HepG2 (cell line): ENCODE results near the gene SLC44A4. TPM values are rescaled to one million over a fixed set of nuclear protein-coding genes. Genes with fewer than 3 reads are reported as not detected.

Source experiments
- EHMT2 ChIP-seq: fragments of 200-600 bp; sonication (generic); IDR thresholded peaks from 2 replicates; pipeline ENCODE4 v1.7.0; 2017; ENCODE audit warnings: antibody characterized with exemption, low read depth, low read length, borderline replicate concordance
- HNF4G ChIP-seq, 2 experiments: sonication (generic) in 1 of 2; formaldehyde crosslinking in 1 of 2; IDR thresholded peaks; 2 replicates each; pipeline versions ENCODE4 v1.4.0 to v1.6.1; 2011 to 2020; ENCODE audit warnings: borderline replicate concordance in 2 of 2, low read depth in 2 of 2, mild to moderate bottlenecking in 2 of 2, low read length in 1 of 2, missing genetic modification reagents in 1 of 2, moderate library complexity in 1 of 2
- HNRNPH1 ChIP-seq: fragments of 200-400 bp; formaldehyde crosslinking; optimal IDR thresholded peaks from 2 replicates; pipeline ENCODE3; 2017; ENCODE audit warnings: mild to moderate bottlenecking, low read depth, low read length
- JDP2 ChIP-seq: sonication (generic); formaldehyde crosslinking; IDR thresholded peaks from 2 replicates; pipeline ENCODE4 v1.8.1; 2022; ENCODE audit warnings: missing genetic modification reagents, borderline replicate concordance
- JUN ChIP-seq: sonication (generic); formaldehyde crosslinking; IDR thresholded peaks from 2 replicates; pipeline ENCODE4 v1.4.0; 2020; ENCODE audit warnings: mild to moderate bottlenecking, missing genetic modification reagents
- NFKBIZ ChIP-seq: IDR thresholded peaks from 2 replicates; pipeline ENCODE4 v1.6.1; 2018; ENCODE audit warnings: missing genetic modification reagents, missing compliant biosample characterization
- POLR2AphosphoS5 ChIP-seq: IDR thresholded peaks from 2 replicates; pipeline ENCODE4 v1.6.1; 2012; ENCODE audit warnings: low read depth, low read length
- RNF219 ChIP-seq: sonication (generic); formaldehyde crosslinking; IDR thresholded peaks from 2 replicates; pipeline ENCODE4 v1.5.0; 2020; ENCODE audit warnings: mild to moderate bottlenecking, missing genetic modification reagents
- TERF1 ChIP-seq: sonication (generic); formaldehyde crosslinking; IDR thresholded peaks from 2 replicates; pipeline ENCODE4 v1.8.0; 2022; ENCODE audit warnings: mild to moderate bottlenecking, missing genetic modification reagents, moderate library complexity
- ZFX ChIP-seq: sonication (generic); formaldehyde crosslinking; IDR thresholded peaks from 2 replicates; pipeline ENCODE4 v1.4.0; 2020; ENCODE audit warnings: mild to moderate bottlenecking, low read depth, missing genetic modification reagents, moderate library complexity
- ZNF230 ChIP-seq: sonication (generic); formaldehyde crosslinking; IDR thresholded peaks from 2 replicates; pipeline ENCODE4 v1.4.0; 2020; ENCODE audit warnings: mild to moderate bottlenecking, missing genetic modification reagents
- ZNF496 ChIP-seq: sonication (generic); formaldehyde crosslinking; IDR thresholded peaks from 2 replicates; pipeline ENCODE4 v1.8.1; 2023; ENCODE audit warnings: mild to moderate bottlenecking, moderate library complexity, missing genetic modification reagents; ENCODE audit not compliant: insufficient replicate concordance
- ZNF501 ChIP-seq: sonication (generic); formaldehyde crosslinking; IDR thresholded peaks from 2 replicates; pipeline ENCODE4 v1.5.1; 2020; ENCODE audit warnings: mild to moderate bottlenecking, moderate library complexity, missing genetic modification reagents
- ZNF75D ChIP-seq: sonication (generic); formaldehyde crosslinking; IDR thresholded peaks from 2 replicates; pipeline ENCODE4 v1.8.1; 2023; ENCODE audit warnings: missing genetic modification reagents, mild to moderate bottlenecking, borderline replicate concordance
- polyA plus RNA-seq, 8 experiments: library from polyadenylated mRNA; depleted of rRNA in 3 of 8; stranded (reverse) in 7 of 8; unstranded in 1 of 8; fragments of >200 nt; fragmentation: Illumina TruSeq in 4 of 8; extraction: Trizol in 4 of 8; gene quantifications; 2 replicates each; pipeline versions ENCODE4 v1.2.1 to v1.2.3, GENCODE V29; 2011 to 2016; ENCODE audit warnings: low read depth in 4 of 8, missing spikeins in 1 of 8, mixed read lengths in 1 of 8; ENCODE audit not compliant: insufficient read depth in 1 of 8
- total RNA-seq, 5 experiments: library from RNA; depleted of rRNA; stranded (reverse); fragments of >200 nt; fragmentation: Illumina TruSeq; extraction: Trizol; gene quantifications; 2 replicates each; pipeline ENCODE4 v1.2.3, GENCODE V29; 2016; ENCODE audit warnings: low read depth in 1 of 5
- TF ChIP-seq, protein P1 (sequence below): sonication (generic); formaldehyde crosslinking; IDR thresholded peaks from 2 replicates; pipeline ENCODE4 v1.4.0; 2020; ENCODE audit warnings: missing genetic modification reagents, borderline replicate concordance
- TF ChIP-seq, protein P2 (sequence below): IDR thresholded peaks from 2 replicates; pipeline ENCODE4 v1.6.1; 2016; ENCODE audit warnings: missing compliant biosample characterization, missing genetic modification reagents, borderline replicate concordance
- TF ChIP-seq, protein P3 (sequence below): sonication (generic); formaldehyde crosslinking; IDR thresholded peaks from 2 replicates; pipeline ENCODE4 v1.5.0; 2020; ENCODE audit warnings: missing genetic modification reagents, mild to moderate bottlenecking, borderline replicate concordance

SLC44A4 gene
- total and polyA plus RNA-seq, 2 of the 13 experiments (the other 11 are each of a cell fraction or from before 2014, with no cell fraction given) = 3.5 to 5.9 TPM

GRCh38 chr6:31901953-31902643 lies 23.3 kb upstream of the SLC44A4 start, which contains the start of gene ZBTB12 (continued):
- TF ChIP-seq, protein P1, sequence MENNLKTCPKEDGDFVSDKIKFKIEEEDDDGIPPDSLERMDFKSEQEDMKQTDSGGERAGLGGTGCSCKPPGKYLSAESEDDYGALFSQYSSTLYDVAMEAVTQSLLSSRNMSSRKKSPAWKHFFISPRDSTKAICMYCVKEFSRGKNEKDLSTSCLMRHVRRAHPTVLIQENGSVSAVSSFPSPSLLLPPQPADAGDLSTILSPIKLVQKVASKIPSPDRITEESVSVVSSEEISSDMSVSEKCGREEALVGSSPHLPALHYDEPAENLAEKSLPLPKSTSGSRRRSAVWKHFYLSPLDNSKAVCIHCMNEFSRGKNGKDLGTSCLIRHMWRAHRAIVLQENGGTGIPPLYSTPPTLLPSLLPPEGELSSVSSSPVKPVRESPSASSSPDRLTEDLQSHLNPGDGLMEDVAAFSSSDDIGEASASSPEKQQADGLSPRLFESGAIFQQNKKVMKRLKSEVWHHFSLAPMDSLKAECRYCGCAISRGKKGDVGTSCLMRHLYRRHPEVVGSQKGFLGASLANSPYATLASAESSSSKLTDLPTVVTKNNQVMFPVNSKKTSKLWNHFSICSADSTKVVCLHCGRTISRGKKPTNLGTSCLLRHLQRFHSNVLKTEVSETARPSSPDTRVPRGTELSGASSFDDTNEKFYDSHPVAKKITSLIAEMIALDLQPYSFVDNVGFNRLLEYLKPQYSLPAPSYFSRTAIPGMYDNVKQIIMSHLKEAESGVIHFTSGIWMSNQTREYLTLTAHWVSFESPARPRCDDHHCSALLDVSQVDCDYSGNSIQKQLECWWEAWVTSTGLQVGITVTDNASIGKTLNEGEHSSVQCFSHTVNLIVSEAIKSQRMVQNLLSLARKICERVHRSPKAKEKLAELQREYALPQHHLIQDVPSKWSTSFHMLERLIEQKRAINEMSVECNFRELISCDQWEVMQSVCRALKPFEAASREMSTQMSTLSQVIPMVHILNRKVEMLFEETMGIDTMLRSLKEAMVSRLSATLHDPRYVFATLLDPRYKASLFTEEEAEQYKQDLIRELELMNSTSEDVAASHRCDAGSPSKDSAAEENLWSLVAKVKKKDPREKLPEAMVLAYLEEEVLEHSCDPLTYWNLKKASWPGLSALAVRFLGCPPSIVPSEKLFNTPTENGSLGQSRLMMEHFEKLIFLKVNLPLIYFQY (CRISPR knock-in tag) = no peak
- TF ChIP-seq EHMT2 = no peak
- no peak for TF ChIP-seq NFKBIZ (CRISPR knock-in tag)
- TF ChIP-seq RNF219 (CRISPR knock-in tag) = no peak; the same call in 1 of the 2 replicates
- TF ChIP-seq HNF4G (IDR thresholded peaks at IDR 0.05; ENCODE audit: borderline replicate concordance, low read depth, low read length) = no peak
- peak; percentile 73; the same call in 1 of the 2 replicates for TF ChIP-seq HNF4G (CRISPR knock-in tag; IDR thresholded peaks at IDR 0.05; ENCODE audit: borderline replicate concordance, low read depth)
- TF ChIP-seq ZNF496 (CRISPR knock-in tag) = no peak
- TF ChIP-seq TERF1 (CRISPR knock-in tag) = no peak
- peak; percentile 57 for TF ChIP-seq ZFX (CRISPR knock-in tag)
- TF ChIP-seq, protein P2, sequence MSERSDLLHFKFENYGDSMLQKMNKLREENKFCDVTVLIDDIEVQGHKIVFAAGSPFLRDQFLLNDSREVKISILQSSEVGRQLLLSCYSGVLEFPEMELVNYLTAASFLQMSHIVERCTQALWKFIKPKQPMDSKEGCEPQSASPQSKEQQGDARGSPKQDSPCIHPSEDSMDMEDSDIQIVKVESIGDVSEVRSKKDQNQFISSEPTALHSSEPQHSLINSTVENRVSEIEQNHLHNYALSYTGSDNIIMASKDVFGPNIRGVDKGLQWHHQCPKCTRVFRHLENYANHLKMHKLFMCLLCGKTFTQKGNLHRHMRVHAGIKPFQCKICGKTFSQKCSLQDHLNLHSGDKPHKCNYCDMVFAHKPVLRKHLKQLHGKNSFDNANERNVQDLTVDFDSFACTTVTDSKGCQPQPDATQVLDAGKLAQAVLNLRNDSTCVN = no peak
- 0 out of 2 replicates have a peak, but pooled peaks have one; percentile 32 for TF ChIP-seq POLR2AphosphoS5
- TF ChIP-seq JUN (CRISPR knock-in tag) = 0 out of 2 replicates have a peak, but pooled peaks have one; percentile 16
- no peak for TF ChIP-seq ZNF230 (CRISPR knock-in tag)
- TF ChIP-seq JDP2 (CRISPR knock-in tag) = no peak
- TF ChIP-seq HNRNPH1 = no peak
- no peak for TF ChIP-seq ZNF75D (CRISPR knock-in tag)
- TF ChIP-seq, protein P3, sequence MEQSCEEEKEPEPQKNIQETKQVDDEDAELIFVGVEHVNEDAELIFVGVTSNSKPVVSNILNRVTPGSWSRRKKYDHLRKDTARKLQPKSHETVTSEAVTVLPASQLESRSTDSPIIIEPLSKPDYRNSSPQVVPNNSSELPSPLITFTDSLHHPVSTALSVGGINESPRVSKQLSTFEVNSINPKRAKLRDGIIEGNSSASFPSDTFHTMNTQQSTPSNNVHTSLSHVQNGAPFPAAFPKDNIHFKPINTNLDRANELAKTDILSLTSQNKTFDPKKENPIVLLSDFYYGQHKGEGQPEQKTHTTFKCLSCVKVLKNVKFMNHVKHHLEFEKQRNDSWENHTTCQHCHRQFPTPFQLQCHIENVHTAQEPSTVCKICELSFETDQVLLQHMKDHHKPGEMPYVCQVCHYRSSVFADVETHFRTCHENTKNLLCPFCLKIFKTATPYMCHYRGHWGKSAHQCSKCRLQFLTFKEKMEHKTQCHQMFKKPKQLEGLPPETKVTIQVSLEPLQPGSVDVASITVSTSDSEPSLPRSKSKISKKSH (CRISPR knock-in tag) = no peak
- TF ChIP-seq ZNF501 (CRISPR knock-in tag) = 0 out of 2 replicates have a peak, but pooled peaks have one; percentile 33
